ENCODE data around the gene RAB23.

- no peak for TF ChIP-seq POLR2A (IDR thresholded peaks at IDR 0.05)
- TF ChIP-seq CTCF (IDR thresholded peaks at IDR 0.05) = no peak
- TF ChIP-seq POLR2AphosphoS5 (IDR thresholded peaks at IDR 0.05) = no peak
Measured at GRCh38 chr6:57173056-57173885, 48.8 kb downstream of the RAB23 start.
